ENCODE data around the gene CRMP1. TPM values are rescaled to one million over a fixed set of nuclear protein-coding genes. Genes with fewer than 3 reads are reported as not detected.
A peak's percentile ranks its signal among the peaks of the same experiment; 100 is the strongest.

CRMP1 gene

DNA sequence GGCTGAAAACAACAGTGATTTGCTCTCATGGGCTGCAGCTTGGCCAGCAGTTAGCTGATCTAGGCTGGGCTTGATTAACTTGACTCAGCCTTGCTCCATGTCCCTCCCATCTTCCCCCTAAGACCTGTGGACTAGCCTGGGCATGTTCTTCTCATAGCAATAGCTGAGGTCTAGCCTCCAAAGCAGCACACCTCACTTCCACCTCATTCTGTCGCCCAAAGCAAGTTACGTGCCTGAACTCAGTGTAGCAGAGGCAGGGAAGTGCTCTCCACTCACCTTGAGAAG is 119.7 kb downstream of the CRMP1 start:
- H4K8ac ChIP-seq (ENCODE audit: low read length): peak overlapping the region; percentile 47
- peak overlapping the region; percentile 67 for H4K91ac ChIP-seq (ENCODE audit: low read length)
- peak overlapping the region in 1 of 2 experiments; percentile 76 for H3K14ac ChIP-seq (ENCODE audit: low read length in 2 of 2)
- peaks cover 12% of the 10 kb centered on the region for H3K79me1 ChIP-seq (replicated peaks; ENCODE audit: low read length, poor library complexity, severe bottlenecking)
- peak overlapping the region; percentile 70 to 75 for H3K18ac ChIP-seq (ENCODE audit: low read depth in 1 of 2, low read length in 2 of 2)
- H3K4me2 ChIP-seq (ENCODE audit: low read length, poor library complexity, severe bottlenecking): no peak overlapping the region
- H2BK12ac ChIP-seq (ENCODE audit: low read length in 2 of 2): peak overlapping the region in 1 of 2 experiments; percentile 34
- H3K9me3 ChIP-seq (ENCODE audit: control insufficient read depth, low read length): peaks cover 24% of the 10 kb centered on the region
- peaks cover 17% of the 10 kb centered on the region for H3K4me1 ChIP-seq (ENCODE audit: control insufficient read depth, insufficient read depth, low read depth, low read length)
- H3K36me3 ChIP-seq (ENCODE audit: control insufficient read depth in 1 of 2, insufficient read depth in 2 of 2, low read depth in 1 of 2, low read length in 2 of 2): peaks cover 34 to 84% of the 10 kb centered on the region in 2 experiments
- no peak overlapping the region for H3K23ac ChIP-seq (ENCODE audit: low read length in 2 of 2)
- H3K9ac ChIP-seq (ENCODE audit: low read length): peak overlapping the region; percentile 80
- H2AFZ ChIP-seq (ENCODE audit: low read depth, low read length): no peak overlapping the region
- no peak overlapping the region for H2BK15ac ChIP-seq (ENCODE audit: low read depth, poor library complexity, severe bottlenecking)
- no peak overlapping the region for H3K4me3 ChIP-seq (ENCODE audit: insufficient read depth in 1 of 2, low read depth in 1 of 2, low read length in 2 of 2)
- H3K4ac ChIP-seq (ENCODE audit: low read depth in 1 of 2, low read length in 2 of 2): peak overlapping the region; percentile 61 to 86
- WGBS: 100% methylated on average over 2 of the region's 2 CpGs
- DNase-seq: no peak
- H3K27ac ChIP-seq (ENCODE audit: low read length, poor library complexity, severe bottlenecking): peak overlapping the region; percentile 71
- H2BK5ac ChIP-seq (ENCODE audit: low read depth, low read length, poor library complexity, severe bottlenecking): peak overlapping the region; percentile 92
- no peak overlapping the region for H2BK120ac ChIP-seq (ENCODE audit: low read depth, low read length)
- H3K27me3 ChIP-seq (ENCODE audit: control insufficient read depth in 1 of 2, insufficient read depth in 1 of 2, low read length in 2 of 2): no peaks in the 10 kb centered on the region
- H2AK5ac ChIP-seq (ENCODE audit: low read length, severe bottlenecking): peak overlapping the region; percentile 93

DNA sequence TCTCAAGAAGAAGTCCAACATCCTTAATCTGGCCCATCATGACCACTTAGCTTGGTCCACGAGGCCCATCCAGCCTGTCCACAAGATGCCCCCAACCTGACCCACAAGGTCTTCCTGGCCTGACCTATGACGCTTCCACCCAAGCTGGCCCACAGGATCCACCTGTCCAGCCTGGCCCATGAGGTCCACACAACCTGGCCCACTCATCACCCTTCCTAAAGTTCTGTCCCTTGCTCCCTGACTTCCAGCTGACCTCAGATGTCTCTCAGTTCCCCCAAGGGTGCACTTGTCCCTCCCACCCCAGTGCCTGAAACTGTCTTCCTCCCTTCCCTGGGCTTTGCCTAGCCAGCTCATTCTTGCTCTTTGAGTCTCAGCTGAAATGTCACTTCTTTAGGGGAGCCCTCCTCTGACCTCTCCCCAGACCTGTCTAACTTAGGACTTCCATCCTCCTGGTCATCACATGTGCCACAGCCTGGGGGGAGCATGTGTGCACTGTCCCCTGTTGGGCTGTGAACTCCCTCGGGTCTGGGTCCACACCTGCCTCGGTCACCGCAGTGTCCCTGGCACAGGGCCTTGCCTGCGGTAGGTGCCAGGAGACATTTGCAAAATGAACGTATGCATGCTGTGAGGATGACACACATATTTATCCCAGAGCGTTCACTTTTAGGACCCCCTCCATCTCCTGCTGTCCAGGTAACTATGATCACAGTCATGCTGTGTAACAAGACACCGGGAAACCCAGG is 120.2 kb downstream of the CRMP1 start:
- Histone ChIP-seq H3K4ac (ENCODE audit: low read depth in 1 of 2, low read length in 2 of 2) (peak overlapping the region; percentile 14 to 25), H2BK120ac (ENCODE audit: low read depth, low read length) (no peak overlapping the region), H3K23ac (ENCODE audit: low read length in 2 of 2) (no peak overlapping the region), H3K36me3 (ENCODE audit: control insufficient read depth in 1 of 2, insufficient read depth in 2 of 2, low read depth in 1 of 2, low read length in 2 of 2) (peaks cover 38 to 89% of the 10 kb centered on the region in 2 experiments), H3K9ac (ENCODE audit: low read length) (peak overlapping the region; percentile 80), H2BK5ac (ENCODE audit: low read depth, low read length, poor library complexity, severe bottlenecking) (no peak overlapping the region), H3K4me1 (ENCODE audit: control insufficient read depth, insufficient read depth, low read depth, low read length) (peaks cover 17% of the 10 kb centered on the region), H4K8ac (ENCODE audit: low read length) (peak overlapping the region; percentile 33), H4K91ac (ENCODE audit: low read length) (peak overlapping the region; percentile 84), H2AFZ (ENCODE audit: low read depth, low read length) (no peak overlapping the region), H3K27ac (ENCODE audit: low read length, poor library complexity, severe bottlenecking) (peak overlapping the region; percentile 71), H3K18ac (ENCODE audit: low read depth in 1 of 2, low read length in 2 of 2) (peak overlapping the region; percentile 48 to 70), H3K79me1 (replicated peaks; ENCODE audit: low read length, poor library complexity, severe bottlenecking) (peaks cover 15% of the 10 kb centered on the region), H3K14ac (ENCODE audit: low read length in 2 of 2) (no peak overlapping the region), H3K9me3 (ENCODE audit: control insufficient read depth, low read length) (peaks cover 24% of the 10 kb centered on the region), H2BK12ac (ENCODE audit: low read length in 2 of 2) (peak overlapping the region; percentile 31 to 33), H3K4me2 (ENCODE audit: low read length, poor library complexity, severe bottlenecking) (no peak overlapping the region), H2AK5ac (ENCODE audit: low read length, severe bottlenecking) (peak overlapping the region; percentile 85), H3K4me3 (ENCODE audit: insufficient read depth in 1 of 2, low read depth in 1 of 2, low read length in 2 of 2) (no peak overlapping the region), H3K27me3 (ENCODE audit: control insufficient read depth in 1 of 2, insufficient read depth in 1 of 2, low read length in 2 of 2) (no peaks in the 10 kb centered on the region), H2BK15ac (ENCODE audit: low read depth, poor library complexity, severe bottlenecking) (no peak overlapping the region)
- 92% methylated on average over 9 of the region's 9 CpGs for WGBS
- no peak for DNase-seq

Small RNA genes lying within 50 kb of the gene (small RNA-seq; reads per million reads assigned to genes)
- not detected for gene MIR378D1 (ENCODE audit: low read depth)

Measured in mesenchymal stem cell (in vitro differentiated cells and primary cell).